Measurements from ENCODE around the gene TIMM21.

DNA sequence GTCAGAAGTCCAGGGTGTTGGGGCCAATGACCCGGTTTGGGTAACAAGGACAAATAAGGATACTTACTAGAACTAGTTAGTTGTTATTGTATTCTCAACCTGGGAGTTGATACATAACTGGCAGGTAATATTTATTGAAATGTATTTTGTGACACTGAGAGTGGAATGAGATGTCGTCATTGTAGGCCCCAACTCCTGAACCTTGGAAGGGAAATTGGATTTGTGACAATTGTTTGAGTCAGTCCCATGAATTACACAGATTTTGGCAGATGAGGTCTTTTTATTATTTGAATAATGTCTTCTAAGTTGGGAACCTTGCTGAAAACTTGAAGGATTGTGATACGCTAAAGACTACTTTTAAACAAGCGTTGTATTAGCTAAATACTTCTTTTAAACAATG, 5.1 kb downstream of the TIMM21 start:
- TF ChIP-seq PAX5 (IDR thresholded peaks at IDR 0.05; ENCODE audit: insufficient read depth, low read length, severe bottlenecking) (no peak), POLR2A (IDR thresholded peaks at IDR 0.05; ENCODE audit: low read depth, low read length) (no peak), POLR2AphosphoS5 (IDR thresholded peaks at IDR 0.05; ENCODE audit: low read depth, low read length) (no peak), TAF1 (IDR thresholded peaks at IDR 0.05; ENCODE audit: low read depth, low read length) (no peak)

All from GM12891 (cell line).